HG03575 (cell line): ENCODE results near the gene RPTOR.

Experiments used
- ATAC-seq: cut with Tn5 transposase; IDR thresholded peaks from one replicate; pipeline ENCODE4 v1.9.1; 2021; ENCODE audit not compliant: unreplicated experiment, insufficient number of reproducible peaks, low FRiP score; ENCODE audit errors: extremely low read depth

Gene RPTOR

DNA sequence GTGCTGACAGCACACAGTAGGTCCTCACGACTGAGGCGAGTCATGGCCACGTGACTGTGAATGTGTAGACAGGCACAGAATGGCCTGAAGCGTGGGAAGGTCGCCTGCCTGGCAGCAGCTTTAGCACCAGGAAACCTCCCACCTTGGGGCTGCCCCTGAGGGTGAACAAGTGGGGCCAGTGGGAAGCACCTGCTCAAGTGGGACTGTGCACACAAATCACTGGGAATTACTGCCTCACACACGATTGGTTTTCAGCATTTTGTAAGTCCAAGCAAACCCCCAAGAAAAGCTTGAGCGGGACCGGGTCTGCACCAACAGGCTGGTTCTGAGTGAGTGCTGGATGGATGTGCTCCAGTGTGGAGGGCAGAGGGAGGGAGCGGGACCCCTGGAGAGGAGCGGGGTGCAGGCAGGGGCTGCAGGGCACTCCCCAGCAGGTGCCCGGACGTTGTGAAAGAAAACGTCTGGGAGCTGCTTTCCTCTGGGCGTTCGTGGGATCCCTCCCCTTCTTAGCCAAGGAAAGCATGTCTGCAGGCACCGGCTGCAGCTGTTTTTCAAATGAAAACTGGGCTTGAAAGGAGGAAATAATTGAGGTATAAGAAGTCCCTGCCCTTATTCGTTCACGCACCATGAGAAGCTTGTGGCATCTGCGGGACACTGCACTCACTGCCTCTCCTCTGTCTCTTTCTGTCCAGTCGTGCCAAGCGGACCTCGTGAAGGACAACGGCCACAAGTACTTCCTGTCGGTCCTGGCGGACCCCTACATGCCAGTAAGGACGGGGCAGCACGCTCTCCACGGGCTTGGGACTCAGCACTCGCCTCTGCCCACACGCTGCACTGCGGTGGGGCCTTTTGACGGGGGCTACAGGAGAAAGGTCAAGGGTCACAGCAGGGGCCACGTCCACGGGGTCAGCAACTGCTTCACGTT lies 335.3 kb downstream of the RPTOR start:
- no peak for ATAC-seq

DNA sequence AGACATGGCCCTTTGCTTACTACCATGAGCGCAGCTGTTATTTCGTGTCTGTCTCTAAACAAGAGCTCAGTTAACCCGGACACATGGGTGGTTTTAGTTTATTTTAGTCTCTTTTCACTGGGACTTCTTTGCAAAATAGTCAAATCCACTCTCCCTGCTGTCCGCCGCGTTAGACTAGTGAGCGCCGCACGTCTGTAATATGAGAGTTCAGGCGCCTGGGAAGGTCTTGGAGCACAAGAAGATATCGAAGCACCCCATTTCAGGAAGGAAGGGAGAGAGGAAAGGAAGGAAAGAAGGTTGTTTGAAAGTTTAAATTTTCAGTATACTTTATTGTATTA lies 336.0 kb downstream of the RPTOR start:
- no peak for ATAC-seq

DNA sequence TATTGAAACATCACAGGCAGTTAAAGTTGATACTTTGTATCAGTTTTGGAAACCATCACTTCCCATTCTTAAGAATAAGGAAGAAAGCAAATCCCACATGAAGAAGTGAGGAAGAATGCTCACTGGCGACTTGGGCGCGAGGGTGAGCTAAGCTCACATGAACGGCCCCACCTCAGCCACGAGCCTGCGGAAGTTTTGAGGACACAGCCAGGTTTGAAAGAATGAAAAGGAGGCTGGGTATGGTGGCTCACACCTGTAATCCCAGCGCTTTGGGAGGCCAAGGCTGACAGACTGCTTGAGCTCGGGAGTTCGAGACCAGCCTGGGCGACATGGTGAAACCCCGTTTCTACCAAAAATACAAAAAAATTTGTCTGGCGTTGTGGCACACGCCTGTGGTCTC lies 336.7 kb downstream of the RPTOR start:
- ATAC-seq = no peak

DNA sequence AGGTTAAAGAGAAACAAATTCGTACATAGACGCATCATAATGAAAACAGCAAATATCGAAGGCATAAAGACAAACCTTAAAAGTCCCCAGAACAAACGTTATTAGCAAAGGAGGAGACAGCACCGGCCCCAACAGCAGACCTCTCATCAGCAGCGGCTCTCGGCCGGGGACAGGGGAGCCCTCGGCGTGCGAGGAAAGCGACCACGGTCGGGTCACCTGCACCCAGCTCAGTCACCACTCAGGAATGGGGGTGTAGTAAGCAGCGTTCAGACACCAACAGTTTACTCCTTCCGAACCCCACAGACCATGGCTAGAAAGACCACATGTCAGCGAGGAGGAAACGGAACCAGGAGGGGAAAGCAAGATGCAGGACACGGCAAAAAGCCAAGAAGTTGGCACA lies 337.7 kb downstream of the RPTOR start:
- ATAC-seq = no peak

DNA sequence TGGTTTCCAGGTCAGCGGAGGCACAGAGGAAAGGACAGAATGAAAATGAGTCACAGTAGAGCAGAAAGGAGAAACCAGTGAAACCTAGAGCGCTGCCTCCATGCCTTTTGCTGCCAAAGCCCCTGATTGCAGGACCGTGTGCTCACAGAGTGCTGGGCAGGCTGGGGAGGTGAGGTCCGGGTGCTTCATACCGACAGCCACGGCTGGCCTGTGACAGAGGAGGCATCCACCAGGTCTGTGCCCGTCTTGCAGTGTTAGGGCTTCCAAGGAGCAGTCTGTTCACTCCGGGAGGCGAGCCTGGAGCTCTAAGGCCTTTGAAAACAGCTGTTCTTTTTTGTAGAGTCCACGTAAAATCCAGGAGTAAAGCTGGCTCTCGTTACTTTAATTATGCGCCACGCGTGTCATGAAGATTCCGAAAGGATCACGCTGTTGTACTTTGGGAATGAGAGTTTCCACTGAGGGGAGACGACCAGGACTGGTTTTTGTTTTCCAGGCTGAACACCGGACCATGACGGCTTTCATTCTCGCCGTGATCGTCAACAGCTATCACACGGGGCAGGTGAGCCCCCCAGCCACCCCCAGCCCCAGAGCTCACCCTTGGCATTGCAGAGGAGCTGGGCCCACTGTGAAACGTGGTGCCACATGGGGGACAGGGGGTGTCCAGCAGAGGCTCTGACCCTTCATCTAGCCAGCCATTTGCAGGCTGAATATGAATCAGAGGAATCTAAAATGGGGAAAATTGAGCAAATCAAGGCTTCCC lies 338.5 kb downstream of the RPTOR start:
- ATAC-seq = no peak

DNA sequence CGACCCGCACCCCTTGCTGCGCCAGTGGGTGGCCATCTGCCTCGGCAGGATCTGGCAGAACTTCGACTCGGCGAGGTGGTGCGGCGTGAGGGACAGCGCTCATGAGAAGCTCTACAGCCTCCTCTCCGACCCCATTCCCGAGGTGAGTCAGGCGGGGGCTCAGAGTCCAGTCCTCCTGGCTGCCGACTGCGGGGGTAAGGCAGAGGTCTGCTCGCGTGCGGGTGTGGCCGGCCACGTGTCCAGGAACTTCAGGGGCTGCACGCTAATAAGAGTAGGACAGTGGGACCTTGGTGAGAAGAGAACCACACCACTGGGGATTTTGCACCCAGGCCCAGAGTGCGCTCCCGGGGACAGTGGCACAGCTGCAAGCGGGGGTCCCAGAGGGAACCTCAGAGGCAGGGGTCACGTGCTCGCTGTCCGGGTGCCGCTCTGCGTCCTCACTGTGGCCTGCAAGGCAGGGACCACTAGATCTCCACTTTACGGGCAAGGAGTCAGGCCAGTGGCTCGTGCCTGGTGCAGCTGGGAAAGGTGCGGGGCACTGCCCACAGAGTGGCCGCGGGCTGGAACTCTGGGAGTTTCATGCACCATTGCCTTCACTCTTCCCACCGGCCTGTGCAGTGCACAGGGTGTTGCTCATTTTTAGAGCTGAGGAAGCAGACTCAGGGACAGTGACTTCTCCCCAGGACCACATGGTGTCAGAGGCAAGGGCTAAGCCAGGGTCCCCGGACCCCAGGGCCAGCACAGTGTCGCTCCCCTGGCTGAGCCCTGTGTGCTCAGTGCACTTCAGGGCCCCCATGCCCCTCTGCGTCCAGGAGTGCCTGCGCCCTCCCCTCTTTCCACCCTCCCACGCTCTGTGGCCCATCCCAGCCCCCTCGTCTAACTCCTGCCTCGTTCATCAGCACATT lies 339.4 kb downstream of the RPTOR start:
- ATAC-seq = no peak

DNA sequence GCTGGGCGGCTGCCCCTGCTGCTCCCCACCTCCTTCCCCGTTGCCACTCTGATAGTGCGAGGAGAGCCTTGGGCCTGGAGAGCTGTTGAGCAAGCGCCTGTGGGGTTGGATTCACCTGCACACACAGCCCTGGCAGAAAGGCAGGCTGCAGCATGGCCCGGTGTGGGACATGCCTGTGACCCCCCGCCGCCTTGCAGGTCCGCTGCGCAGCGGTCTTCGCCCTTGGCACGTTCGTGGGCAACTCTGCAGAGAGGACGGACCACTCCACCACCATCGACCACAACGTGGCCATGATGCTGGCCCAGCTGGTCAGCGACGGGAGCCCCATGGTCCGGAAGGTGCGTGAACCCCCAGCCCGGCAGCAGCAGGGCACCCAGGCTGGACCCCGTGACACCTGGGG lies 340.2 kb downstream of the RPTOR start:
- no peak for ATAC-seq

DNA sequence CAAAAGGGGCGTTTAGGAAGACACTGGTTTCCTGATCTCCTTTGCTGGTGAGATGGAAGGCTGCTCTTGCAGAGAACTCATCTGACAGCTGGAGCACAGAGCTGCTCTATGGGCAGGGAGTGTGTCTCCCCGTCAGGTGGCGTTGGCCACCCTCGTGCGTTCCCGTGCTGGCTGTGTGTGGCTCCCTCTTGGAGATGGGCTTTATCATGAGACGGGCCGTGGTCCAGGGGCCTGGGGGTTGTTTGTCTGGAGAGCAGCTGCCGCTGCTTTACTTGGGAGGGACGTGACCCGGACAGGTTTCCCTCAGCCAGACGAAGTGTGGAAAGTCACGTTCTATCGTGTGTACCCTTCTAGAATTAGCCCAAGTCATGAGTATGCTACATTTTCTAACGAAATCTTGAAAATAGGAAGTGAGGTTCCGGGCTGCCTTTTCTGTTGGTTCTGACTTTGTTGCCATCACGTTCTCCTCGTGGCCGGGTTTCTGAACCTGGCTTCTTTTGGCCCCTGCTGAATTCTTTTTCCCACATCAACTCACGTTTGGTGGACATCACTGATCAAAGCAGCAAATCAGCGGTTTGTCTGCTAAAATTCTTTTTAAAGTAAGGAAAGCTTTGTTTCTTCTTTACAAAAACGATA lies 341.4 kb downstream of the RPTOR start:
- no peak for ATAC-seq

DNA sequence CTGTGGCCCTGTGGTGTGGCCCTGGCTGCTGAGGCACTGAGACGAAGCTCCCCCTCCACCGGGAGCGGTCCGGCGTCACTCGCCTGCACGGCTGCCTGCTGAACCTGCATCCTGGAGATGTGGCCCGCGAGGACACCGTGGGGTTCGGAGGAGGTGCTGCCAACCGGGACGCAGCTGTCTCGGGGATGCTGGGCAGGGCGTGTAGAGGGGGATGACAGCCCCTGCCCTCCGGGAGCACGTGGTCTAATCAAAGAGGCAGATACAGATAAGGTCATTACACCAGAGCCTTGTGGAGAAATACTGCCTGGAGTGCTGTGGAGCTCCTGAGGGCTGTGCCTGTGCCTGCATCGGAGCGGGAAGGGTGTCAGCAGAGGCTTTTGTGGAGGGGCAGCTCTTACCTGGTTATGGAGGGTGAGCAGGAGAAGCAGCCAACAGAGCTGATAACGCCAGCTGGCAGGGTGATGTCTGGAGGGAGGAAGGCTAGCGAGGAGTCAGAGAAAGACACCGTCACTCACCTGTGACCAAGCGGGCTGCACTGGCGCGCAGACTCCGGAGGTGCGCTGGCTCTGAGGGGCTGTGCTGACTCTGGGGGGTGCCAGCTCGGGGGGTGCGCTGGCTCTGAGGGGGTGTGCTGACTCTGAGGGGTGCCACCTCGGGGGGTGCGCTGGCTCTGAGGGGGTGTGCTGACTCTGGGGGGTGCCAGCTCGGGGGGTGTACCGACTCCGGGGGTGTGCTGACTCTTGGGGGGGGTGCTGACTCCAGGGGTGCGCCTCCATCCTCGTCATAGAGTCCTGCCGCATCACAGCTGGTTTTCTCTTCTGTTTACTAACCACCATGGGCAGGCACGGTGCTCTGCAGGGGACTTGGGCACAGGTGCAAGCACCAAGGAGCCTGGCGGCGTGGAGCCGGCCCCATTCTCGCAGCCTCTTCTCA lies 342.3 kb downstream of the RPTOR start:
- ATAC-seq = no peak

DNA sequence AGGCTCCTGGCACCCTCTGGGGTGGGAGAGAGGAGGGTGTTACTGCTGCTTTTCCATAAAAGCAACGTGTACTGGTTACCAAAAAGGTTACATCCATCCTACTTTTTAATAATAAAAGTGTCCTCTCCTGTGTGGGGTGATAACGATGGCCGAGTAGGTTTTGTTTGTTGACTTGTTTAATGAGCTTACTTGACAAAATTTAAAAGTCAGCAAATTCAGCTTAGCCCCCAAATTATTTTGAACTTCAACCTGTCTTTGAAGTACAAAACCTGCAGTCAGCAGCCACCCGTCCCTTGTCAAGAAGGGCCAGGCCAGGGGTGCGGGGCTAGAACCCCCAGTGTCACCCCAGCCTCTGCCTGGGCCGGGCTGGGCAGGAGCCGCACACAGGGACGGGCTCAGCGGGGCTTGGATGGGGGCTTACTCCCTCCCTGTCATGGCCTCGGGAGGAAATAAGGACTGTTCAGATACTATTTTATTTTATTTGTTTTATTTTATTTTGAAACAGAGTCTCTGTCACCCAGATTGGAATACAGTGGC lies 343.1 kb downstream of the RPTOR start:
- ATAC-seq = no peak

DNA sequence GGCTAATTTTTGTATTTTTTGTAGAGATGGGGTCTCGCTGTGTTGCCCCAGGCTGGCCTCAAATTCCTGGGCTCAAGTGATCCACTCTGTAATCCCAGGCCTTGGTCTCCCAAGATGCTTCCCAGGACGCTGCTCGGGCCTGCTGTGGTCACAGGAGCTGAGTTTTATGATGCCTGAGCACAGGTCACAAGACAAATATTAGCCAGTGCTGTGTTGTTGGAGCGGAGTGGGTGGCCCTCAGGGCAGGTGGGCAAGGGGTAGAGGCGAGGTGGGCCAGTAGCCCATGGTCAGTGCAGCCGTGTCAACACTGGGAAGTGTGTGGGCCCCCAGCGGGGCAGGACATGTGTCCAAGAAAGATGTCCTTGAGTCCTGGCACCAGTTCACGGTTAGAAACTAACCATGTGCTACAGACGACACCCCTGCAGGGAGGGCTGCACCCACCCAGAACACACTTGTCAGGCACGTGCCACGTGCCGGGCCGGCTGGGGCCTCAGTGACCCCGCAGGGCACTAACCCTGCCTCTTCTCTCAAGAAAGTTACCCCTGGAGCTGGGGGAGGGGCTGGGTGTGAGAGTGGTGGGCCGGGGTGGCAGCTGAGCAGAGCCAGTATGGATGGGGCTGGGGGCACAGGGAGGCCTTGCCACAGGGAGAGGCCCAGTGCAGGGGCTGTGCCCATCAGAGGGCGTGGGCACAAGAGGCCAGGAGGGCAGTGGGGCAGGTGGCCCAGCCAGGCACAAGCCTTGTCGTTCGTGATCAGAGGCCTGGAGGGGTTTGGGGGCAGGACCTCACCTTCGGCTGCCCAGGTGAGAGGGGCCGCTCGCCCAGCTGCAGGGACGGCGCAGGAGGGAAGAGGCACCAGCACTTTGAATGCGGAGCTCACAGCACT lies 343.9 kb downstream of the RPTOR start:
- no peak for ATAC-seq

DNA sequence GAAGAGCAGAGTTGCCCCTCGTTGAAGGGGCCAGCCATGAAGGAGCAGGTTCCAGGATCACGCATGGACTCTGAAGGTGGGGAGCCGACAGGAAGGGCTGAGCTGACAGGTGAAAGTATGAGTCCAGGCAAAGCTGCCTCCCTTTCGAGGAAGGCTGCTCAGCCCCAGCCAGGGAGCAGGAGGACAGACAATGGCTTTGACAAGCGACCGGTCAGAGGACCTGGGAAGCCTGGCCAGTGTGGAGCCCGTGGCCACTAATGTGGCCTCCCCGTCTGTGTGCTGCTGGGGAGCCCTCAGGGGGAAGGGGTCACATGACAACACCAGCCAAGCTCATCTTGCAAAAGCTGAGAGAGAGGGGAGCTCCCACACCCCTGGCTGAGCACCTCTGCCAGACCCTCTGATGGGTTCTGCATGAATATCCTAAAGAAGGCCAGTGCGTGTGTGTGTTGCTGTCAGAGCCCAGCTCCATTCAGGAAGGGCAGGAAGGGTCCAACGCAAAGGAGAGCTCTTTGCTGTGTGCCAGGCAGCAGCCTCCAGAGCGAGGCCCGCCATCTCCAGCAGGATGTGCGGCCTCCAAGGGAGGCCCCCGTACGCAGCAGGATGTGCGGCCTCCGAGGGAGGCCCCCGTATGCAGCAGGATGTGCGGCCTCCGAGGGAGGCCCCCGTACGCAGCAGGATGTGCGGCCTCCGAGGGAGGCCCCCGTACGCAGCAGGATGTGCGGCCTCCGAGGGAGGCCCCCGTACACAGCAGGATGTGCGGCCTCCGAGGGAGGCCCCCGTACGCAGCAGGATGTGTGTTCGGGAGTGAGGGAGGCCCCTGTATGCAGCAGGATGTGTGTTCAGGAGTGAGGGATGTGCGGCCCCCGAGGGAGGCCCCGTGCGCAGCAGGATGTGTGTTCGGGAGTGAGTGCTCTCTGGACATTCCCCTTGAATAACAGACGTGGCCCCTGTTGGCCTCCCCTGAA lies 344.9 kb downstream of the RPTOR start:
- no peak for ATAC-seq

DNA sequence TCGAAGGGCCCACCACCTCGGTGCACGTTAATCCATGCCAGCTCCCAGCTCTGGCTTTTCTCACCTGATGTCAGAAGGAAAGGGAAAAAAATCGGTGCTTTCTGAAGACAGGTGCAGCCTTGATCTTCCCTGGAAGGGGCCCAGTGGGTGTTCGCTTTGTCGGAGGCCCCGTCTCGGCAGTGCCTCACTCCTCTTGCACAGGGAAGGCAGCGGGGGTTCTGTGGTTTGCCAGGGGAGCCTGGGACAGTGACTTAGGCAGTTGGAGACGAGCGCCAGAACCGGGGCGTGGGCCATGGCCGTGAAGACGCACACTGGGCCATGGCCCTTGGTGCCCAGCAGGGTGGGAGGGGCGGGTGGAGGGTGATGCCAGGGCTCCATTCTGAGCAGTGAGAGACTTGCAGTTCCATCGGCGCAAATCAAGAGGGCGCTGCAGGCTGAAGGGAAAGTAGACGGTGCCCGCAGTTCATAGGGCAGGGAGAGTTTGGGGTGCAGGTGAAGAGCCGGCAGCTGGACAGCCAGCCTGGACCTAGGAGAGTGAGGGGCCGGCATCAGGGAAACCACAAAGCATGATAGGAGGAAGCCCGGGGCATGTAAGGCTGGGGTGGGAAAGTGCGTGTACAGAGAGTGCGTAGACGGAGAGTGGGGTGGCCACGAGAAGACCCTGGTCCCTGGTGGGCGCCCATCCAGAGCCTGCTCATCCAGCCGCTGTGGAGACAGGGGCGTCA lies 345.7 kb downstream of the RPTOR start:
- ATAC-seq = no peak

DNA sequence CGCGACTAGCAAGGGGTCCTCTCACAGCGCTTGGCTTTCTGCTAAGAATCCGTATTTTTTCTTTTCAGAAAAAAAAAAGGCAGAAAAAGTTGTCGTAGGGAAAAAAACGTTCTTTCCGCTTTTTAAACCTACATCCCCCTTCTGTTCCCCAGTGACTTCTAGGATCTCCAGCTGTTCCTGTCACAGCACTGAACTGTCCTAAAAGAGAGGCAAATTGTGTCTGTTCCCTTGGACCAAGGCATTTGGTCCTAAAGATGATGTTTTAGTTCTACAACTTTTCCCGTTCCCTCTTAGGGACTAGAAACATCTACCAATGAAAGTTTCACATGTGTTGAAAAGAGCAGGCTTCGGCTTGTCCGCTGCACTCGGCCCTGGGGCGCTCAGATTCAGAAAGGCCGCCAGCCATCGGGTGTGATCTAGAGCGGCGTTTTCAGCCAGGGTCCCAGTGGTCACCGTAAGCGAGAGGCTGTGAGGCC lies 346.3 kb downstream of the RPTOR start:
- ATAC-seq = no peak

DNA sequence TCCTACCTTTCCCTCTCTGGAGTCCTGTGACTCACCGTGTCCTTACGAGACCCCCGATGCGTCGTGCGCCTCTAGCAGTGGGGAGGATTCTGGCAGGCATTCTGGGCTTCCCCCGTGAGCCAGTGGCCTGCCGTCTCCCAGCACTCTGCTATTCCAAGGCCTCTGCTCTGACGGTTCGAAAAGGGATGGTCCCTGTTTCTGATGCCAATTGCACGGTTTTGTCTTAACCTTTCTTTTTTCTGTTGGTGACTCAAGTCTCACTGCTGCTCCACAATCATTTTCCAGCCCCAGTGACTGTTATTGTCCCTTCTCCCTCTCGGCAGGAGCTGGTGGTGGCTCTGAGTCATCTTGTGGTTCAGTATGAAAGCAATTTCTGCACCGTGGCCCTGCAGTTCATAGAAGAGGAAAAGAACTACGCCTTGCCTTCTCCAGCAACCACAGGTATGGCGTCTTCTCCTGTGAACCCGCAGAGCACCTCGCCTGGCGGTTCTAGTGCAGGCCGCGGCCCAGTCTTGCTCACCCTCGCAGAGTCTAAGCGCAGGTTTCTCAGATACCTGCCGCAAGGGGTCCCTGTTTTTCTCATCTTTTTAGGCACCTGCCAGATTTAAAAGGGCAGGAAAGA lies 346.9 kb downstream of the RPTOR start:
- no peak for ATAC-seq
